Measurements from ENCODE around the gene ZNF443. TPM values are rescaled to one million over a fixed set of nuclear protein-coding genes. Genes with fewer than 3 reads are reported as not detected.

ZNF443 gene
- total RNA-seq, 1 experiment from 2014 or later = 5.2 TPM

DNA sequence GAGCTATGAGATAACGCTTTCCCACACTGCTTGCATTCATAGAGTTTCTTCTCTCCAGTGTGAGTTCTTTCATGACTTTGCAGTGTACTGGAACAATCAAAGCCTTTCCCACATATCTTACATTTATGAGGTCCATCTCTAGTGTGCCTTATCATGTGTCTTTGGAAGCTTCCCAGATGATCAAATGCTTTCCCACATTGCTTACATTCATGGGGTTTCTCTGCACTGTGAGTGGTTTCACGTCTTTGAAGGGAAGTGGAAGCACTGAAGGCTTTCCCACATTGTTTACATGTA lies 60.4 kb downstream of the ZNF443 start:
- no peaks in the 10 kb centered on the region for H3K36me3 ChIP-seq (ENCODE audit: insufficient read depth, low read length, poor library complexity, severe bottlenecking)
- no peak overlapping the region for H3K27ac ChIP-seq (ENCODE audit: low read depth, low read length, poor library complexity, severe bottlenecking)
- no peak for DNase-seq (ENCODE audit: low spot score)
- TF ChIP-seq, protein P1, sequence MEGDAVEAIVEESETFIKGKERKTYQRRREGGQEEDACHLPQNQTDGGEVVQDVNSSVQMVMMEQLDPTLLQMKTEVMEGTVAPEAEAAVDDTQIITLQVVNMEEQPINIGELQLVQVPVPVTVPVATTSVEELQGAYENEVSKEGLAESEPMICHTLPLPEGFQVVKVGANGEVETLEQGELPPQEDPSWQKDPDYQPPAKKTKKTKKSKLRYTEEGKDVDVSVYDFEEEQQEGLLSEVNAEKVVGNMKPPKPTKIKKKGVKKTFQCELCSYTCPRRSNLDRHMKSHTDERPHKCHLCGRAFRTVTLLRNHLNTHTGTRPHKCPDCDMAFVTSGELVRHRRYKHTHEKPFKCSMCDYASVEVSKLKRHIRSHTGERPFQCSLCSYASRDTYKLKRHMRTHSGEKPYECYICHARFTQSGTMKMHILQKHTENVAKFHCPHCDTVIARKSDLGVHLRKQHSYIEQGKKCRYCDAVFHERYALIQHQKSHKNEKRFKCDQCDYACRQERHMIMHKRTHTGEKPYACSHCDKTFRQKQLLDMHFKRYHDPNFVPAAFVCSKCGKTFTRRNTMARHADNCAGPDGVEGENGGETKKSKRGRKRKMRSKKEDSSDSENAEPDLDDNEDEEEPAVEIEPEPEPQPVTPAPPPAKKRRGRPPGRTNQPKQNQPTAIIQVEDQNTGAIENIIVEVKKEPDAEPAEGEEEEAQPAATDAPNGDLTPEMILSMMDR (conservative IDR thresholded peaks at IDR 0.05; ENCODE audit: low read depth, low read length) = no peak
- no peak for TF ChIP-seq EZH2 (IDR thresholded peaks at IDR 0.05; ENCODE audit: borderline replicate concordance, low read depth, low read length, poor library complexity, severe bottlenecking)
- H3K4me1 ChIP-seq (ENCODE audit: insufficient read depth, low read length, poor library complexity, severe bottlenecking) = no peaks in the 10 kb centered on the region
- CTCF ChIA-PET = no interaction called here
- intact Hi-C loops (cut with micrococcal nuclease; ENCODE audit: unreplicated experiment) = no loop called here
- BruUV-seq (replicated peaks) = no TSS peak
- no peaks in the 10 kb centered on the region for H3K27me3 ChIP-seq (replicated peaks; ENCODE audit: insufficient read depth, low read depth, low read length, poor library complexity)
- POLR2A ChIA-PET (ENCODE audit: low non-redundant PET) = no interaction called here
- peaks cover 15% of the 10 kb centered on the region for H3K9me3 ChIP-seq (ENCODE audit: low read depth, low read length, poor library complexity, severe bottlenecking)
- H3K4me3 ChIP-seq (ENCODE audit: low read depth, low read length, poor library complexity, severe bottlenecking) = no peak overlapping the region

DNA sequence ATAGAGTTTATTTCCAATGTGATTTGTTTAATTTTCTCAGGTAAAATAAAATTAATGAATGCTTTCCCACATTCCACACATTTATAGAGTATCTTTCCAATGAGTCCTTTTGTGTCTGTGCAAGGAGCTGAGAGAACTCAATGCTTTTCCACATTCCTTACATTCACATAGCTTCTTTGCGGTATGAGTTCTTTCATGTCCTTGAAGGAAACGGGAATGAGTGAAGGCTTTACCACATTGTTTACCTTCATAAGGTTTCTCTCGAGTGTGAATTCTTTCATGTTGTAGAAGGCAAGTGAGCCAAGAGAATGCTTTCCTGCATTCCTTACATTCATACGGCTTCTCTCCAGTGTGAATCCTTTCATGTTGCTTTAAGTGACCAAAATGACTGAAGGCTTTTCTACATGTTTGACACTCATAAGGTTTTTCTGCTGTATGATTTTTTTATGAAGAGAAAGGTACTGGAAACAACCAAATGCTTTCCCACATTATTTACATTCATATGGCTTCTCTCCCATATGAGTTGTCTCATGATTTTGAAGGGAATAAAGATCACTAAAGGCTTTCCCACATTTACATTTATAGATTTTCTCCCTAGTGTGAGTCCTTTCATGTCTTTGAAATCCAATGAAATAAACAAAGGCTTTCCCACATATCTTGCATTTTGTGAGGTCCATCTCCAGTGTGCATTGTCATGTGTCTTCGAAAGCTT lies 60.9 kb downstream of the ZNF443 start:
- Histone ChIP-seq H3K36me3 (ENCODE audit: insufficient read depth, low read length, poor library complexity, severe bottlenecking) (no peaks in the 10 kb centered on the region), H3K4me1 (ENCODE audit: insufficient read depth, low read length, poor library complexity, severe bottlenecking) (no peaks in the 10 kb centered on the region), H3K9me3 (ENCODE audit: low read depth, low read length, poor library complexity, severe bottlenecking) (peaks cover 15% of the 10 kb centered on the region), H3K27ac (ENCODE audit: low read depth, low read length, poor library complexity, severe bottlenecking) (no peak overlapping the region), H3K4me3 (ENCODE audit: low read depth, low read length, poor library complexity, severe bottlenecking) (no peak overlapping the region), H3K27me3 (replicated peaks; ENCODE audit: insufficient read depth, low read depth, low read length, poor library complexity) (no peaks in the 10 kb centered on the region)
- intact Hi-C loops (cut with micrococcal nuclease; ENCODE audit: unreplicated experiment) = no loop called here
- CTCF ChIA-PET = no interaction called here
- POLR2A ChIA-PET (ENCODE audit: low non-redundant PET) = no interaction called here
- BruUV-seq (replicated peaks) = no TSS peak
- no peak for TF ChIP-seq EZH2 (IDR thresholded peaks at IDR 0.05; ENCODE audit: borderline replicate concordance, low read depth, low read length, poor library complexity, severe bottlenecking)
- TF ChIP-seq, protein P1 (conservative IDR thresholded peaks at IDR 0.05; ENCODE audit: low read depth, low read length) = no peak
- DNase-seq (ENCODE audit: low spot score) = no peak

Other genes with a start within 250 kb of the ZNF443 start
- gene ZNF44, start 146.1 kb downstream of the ZNF443 start, total RNA-seq (2021) = 2.5 and 4.3 TPM in 2 replicates
- gene ZNF563, start 107.4 kb downstream of the ZNF443 start, total RNA-seq (2021) = 0.15 and 0.26 TPM in 2 replicates
- gene ZNF442, start 75.3 kb downstream of the ZNF443 start, total RNA-seq (2021) = 0.86 and 0.90 TPM in 2 replicates
- 2.8 and 3.0 TPM in 2 replicates for gene ZNF799, start 39.8 kb downstream of the ZNF443 start, total RNA-seq (2021)
- gene ZNF709, start 43.8 kb upstream of the ZNF443 start, total RNA-seq (2021) = 3.6 and 5.1 TPM in 2 replicates
- 6.3 and 7.9 TPM in 2 replicates for gene ZNF564, start 110.5 kb upstream of the ZNF443 start, total RNA-seq (2021)
- gene ZNF490, start 169.8 kb upstream of the ZNF443 start, total RNA-seq (2021) = 7.7 and 9.5 TPM in 2 replicates
- gene ZNF791, start 169.9 kb upstream of the ZNF443 start, total RNA-seq (2021) = 22.9 and 26.0 TPM in 2 replicates
- 64.4 and 67.1 TPM in 2 replicates for gene MAN2B1, start 225.7 kb upstream of the ZNF443 start, total RNA-seq (2021)
- gene WDR83, start 225.8 kb upstream of the ZNF443 start, total RNA-seq (2021) = 19.4 and 24.5 TPM in 2 replicates
- 117 and 127 TPM in 2 replicates for gene DHPS, start 240.9 kb upstream of the ZNF443 start, total RNA-seq (2021)
- not detected in 2 replicates for gene GNG14, start 247.0 kb upstream of the ZNF443 start, total RNA-seq (2021)